Measurements from ENCODE around the gene MICOS13.

GRCh38 chr19:5632657-5633056 is 47.7 kb downstream of the MICOS13 start:
- TF ChIP-seq, protein P1, sequence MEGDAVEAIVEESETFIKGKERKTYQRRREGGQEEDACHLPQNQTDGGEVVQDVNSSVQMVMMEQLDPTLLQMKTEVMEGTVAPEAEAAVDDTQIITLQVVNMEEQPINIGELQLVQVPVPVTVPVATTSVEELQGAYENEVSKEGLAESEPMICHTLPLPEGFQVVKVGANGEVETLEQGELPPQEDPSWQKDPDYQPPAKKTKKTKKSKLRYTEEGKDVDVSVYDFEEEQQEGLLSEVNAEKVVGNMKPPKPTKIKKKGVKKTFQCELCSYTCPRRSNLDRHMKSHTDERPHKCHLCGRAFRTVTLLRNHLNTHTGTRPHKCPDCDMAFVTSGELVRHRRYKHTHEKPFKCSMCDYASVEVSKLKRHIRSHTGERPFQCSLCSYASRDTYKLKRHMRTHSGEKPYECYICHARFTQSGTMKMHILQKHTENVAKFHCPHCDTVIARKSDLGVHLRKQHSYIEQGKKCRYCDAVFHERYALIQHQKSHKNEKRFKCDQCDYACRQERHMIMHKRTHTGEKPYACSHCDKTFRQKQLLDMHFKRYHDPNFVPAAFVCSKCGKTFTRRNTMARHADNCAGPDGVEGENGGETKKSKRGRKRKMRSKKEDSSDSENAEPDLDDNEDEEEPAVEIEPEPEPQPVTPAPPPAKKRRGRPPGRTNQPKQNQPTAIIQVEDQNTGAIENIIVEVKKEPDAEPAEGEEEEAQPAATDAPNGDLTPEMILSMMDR (IDR thresholded peaks at IDR 0.05), result no peak
- no peak for TF ChIP-seq POLR2A (IDR thresholded peaks at IDR 0.05; ENCODE audit: low read depth)

Data from esophagus muscularis mucosa (tissue), 3 donors.